Natural killer cell (primary cell): ENCODE data around the gene PHACTR1. TPM values are rescaled to one million over a fixed set of nuclear protein-coding genes. Genes with fewer than 3 reads are reported as not detected.

Source experiments
- ATAC-seq, 3 donors: fragments of 150-1000 bp in 2 of 3; fragments of 200-7000 bp in 1 of 3; cut with Tn5 transposase; 1 replicate in 1 of 3; 2 replicates in 2 of 3; pipeline ENCODE4 v1.10.0; 2021; ENCODE audit warnings: mild to moderate bottlenecking in 2 of 3, moderate library complexity in 2 of 3
- DNase-seq, 2 donors: peaks; one replicate each; pipeline versions ENCODE4 v3.0.0 to v3.0.0-alpha.2; 2013 to 2021; ENCODE audit warnings: mixed read lengths in 1 of 2
- H3K27ac ChIP-seq: one replicate; pipeline ENCODE4 v1.5.1; 2013; ENCODE audit warnings: mild to moderate bottlenecking, low read length
- H3K27me3 ChIP-seq: one replicate; pipeline ENCODE4 v1.6.1; 2013; ENCODE audit warnings: low read length; ENCODE audit not compliant: control insufficient read depth, insufficient read depth
- H3K36me3 ChIP-seq: one replicate; pipeline ENCODE4 v1.6.1; 2013; ENCODE audit warnings: low read length; ENCODE audit not compliant: control insufficient read depth, insufficient read depth
- H3K4me1 ChIP-seq: one replicate; pipeline ENCODE4 v1.6.1; 2013; ENCODE audit warnings: low read length; ENCODE audit not compliant: control insufficient read depth, insufficient read depth
- H3K4me3 ChIP-seq: one replicate; pipeline ENCODE4 v1.5.1; 2013; ENCODE audit warnings: low read length
- H3K9me3 ChIP-seq: one replicate; pipeline ENCODE4 v1.6.1; 2013; ENCODE audit warnings: low read length; ENCODE audit not compliant: control insufficient read depth, insufficient read depth
- H3K27ac Mint-ChIP-seq, 2 donors: one replicate each; pipeline ENCODE4 v1.8.0; 2022; ENCODE audit warnings: mild to moderate bottlenecking in 2 of 2, mixed read lengths in 2 of 2, moderate library complexity in 1 of 2
- H3K27me3 Mint-ChIP-seq, 2 donors: one replicate each; pipeline ENCODE4 v1.8.0; 2022; ENCODE audit warnings: low read depth in 2 of 2, mixed read lengths in 2 of 2
- H3K36me3 Mint-ChIP-seq: one replicate; pipeline ENCODE4 v1.8.0; 2022; ENCODE audit warnings: mixed read lengths
- H3K4me1 Mint-ChIP-seq, 2 donors: one replicate each; pipeline ENCODE4 v1.8.0; 2022; ENCODE audit warnings: mixed read lengths in 2 of 2
- H3K4me3 Mint-ChIP-seq: one replicate; pipeline ENCODE4 v1.8.0; 2022; ENCODE audit warnings: mild to moderate bottlenecking, moderate library complexity, mixed read lengths
- H3K9me3 Mint-ChIP-seq, 2 donors: one replicate each; pipeline ENCODE4 v1.8.0; 2022; ENCODE audit warnings: mixed read lengths in 2 of 2
- CTCF ChIP-seq: fragments of 200-600 bp; IDR thresholded peaks from one replicate; pipeline ENCODE4 v1.8.0; 2022; ENCODE audit warnings: antibody characterized with exemption
- WGBS: methylation state at CpG from one replicate; pipeline ENCODE4 v1.1.7; 2013; ENCODE audit warnings: missing lambda C conversion rate; ENCODE audit not compliant: insufficient coverage; 5-methylcytosine and 5-hydroxymethylcytosine counted together
- intact Hi-C: fragments of 100-400 bp; cut with micrococcal nuclease; formaldehyde crosslinking; loops from one replicate; pipeline ENCODE4 v1.14.2; 2022
- total RNA-seq, 4 donors: library from RNA; stranded (reverse); fragments of 120-200 nt in 1 of 4; gene quantifications; one replicate each; pipeline versions ENCODE4 v1.2.3 to v1.2.4, GENCODE V29; 2013 to 2022

Gene PHACTR1
- total RNA-seq, 3 donors from 2014 or later (not counting 1 experiment from before 2014, with no cell fraction given): 5.2 to 19.0 (median 5.4) TPM

GRCh38 chr6:13284646-13285045 is 568.1 kb downstream of the PHACTR1 start:
- no peak for TF ChIP-seq CTCF
- peaks cover 8% of the 10 kb centered on the region for H3K9me3 ChIP-seq
- no peak overlapping the region for H3K4me3 ChIP-seq
- no peak for ATAC-seq
- WGBS: 80% methylated on average over 6 of the region's 6 CpGs
- Mint-ChIP-seq H3K9me3 (no peaks in the 10 kb centered on the region), H3K27ac (no peak overlapping the region), H3K4me3 (no peak overlapping the region), H3K4me1 (no peaks in the 10 kb centered on the region), H3K36me3 (no peaks in the 10 kb centered on the region), H3K27me3 (no peaks in the 10 kb centered on the region)
- intact Hi-C loops: no loop called here
- no peaks in the 10 kb centered on the region for H3K4me1 ChIP-seq
- H3K27me3 ChIP-seq: no peaks in the 10 kb centered on the region
- no peak overlapping the region for H3K27ac ChIP-seq
- H3K36me3 ChIP-seq: peaks cover 3% of the 10 kb centered on the region
- DNase-seq: no peak

GRCh38 chr6:13285705-13286104 is 569.1 kb downstream of the PHACTR1 start:
- no peak for ATAC-seq
- 63% methylated on average over 2 of the region's 2 CpGs for WGBS
- no peaks in the 10 kb centered on the region for H3K36me3 Mint-ChIP-seq

GRCh38 chr6:13286181-13286580 is 569.6 kb downstream of the PHACTR1 start:
- ATAC-seq (no peak), DNase-seq (no peak)
- 42% methylated on average over 2 of the region's 4 CpGs for WGBS
- H3K9me3 Mint-ChIP-seq: no peaks in the 10 kb centered on the region
- no peaks in the 10 kb centered on the region for H3K4me1 ChIP-seq
- peaks cover 3% of the 10 kb centered on the region for H3K36me3 ChIP-seq
- no peaks in the 10 kb centered on the region for H3K27me3 Mint-ChIP-seq
- no peaks in the 10 kb centered on the region for H3K4me1 Mint-ChIP-seq
- H3K4me3 Mint-ChIP-seq: no peak overlapping the region
- no peak overlapping the region for H3K27ac ChIP-seq
- intact Hi-C loops: no loop called here
- H3K27me3 ChIP-seq: no peaks in the 10 kb centered on the region
- H3K4me3 ChIP-seq: no peak overlapping the region
- H3K27ac Mint-ChIP-seq: no peak overlapping the region
- H3K36me3 Mint-ChIP-seq: no peaks in the 10 kb centered on the region
- no peak for TF ChIP-seq CTCF
- peaks cover 8% of the 10 kb centered on the region for H3K9me3 ChIP-seq

More at GRCh38 chr6:13285705-13286104, 569.1 kb downstream of the PHACTR1 start:
- Histone ChIP-seq H3K36me3 (peaks cover 3% of the 10 kb centered on the region), H3K4me3 (no peak overlapping the region), H3K27me3 (no peaks in the 10 kb centered on the region), H3K9me3 (peaks cover 8% of the 10 kb centered on the region), H3K27ac (no peak overlapping the region), H3K4me1 (no peaks in the 10 kb centered on the region)
- Mint-ChIP-seq H3K27ac (no peak overlapping the region), H3K4me3 (no peak overlapping the region), H3K27me3 (no peaks in the 10 kb centered on the region), H3K9me3 (no peaks in the 10 kb centered on the region), H3K4me1 (no peaks in the 10 kb centered on the region)
- TF ChIP-seq CTCF: no peak
- DNase-seq: no peak
- intact Hi-C loops: no loop called here

GRCh38 chr6:13287104-13287503 is 570.5 kb downstream of the PHACTR1 start:
- H3K27me3 Mint-ChIP-seq: no peaks in the 10 kb centered on the region
- no peak for TF ChIP-seq CTCF
- H3K27ac ChIP-seq: no peak overlapping the region
- no peaks in the 10 kb centered on the region for H3K36me3 Mint-ChIP-seq
- H3K4me1 ChIP-seq: no peaks in the 10 kb centered on the region
- H3K4me1 Mint-ChIP-seq: no peaks in the 10 kb centered on the region
- no peak overlapping the region for H3K4me3 ChIP-seq
- intact Hi-C loops: no loop called here
- DNase-seq (no peak), ATAC-seq (no peak)
- no peak overlapping the region for H3K4me3 Mint-ChIP-seq
- no peaks in the 10 kb centered on the region for H3K27me3 ChIP-seq
- WGBS: 98% methylated on average over 7 of the region's 7 CpGs
- H3K36me3 ChIP-seq: peaks cover 3% of the 10 kb centered on the region
- H3K9me3 ChIP-seq: peaks cover 8% of the 10 kb centered on the region
- no peaks in the 10 kb centered on the region for H3K9me3 Mint-ChIP-seq
- H3K27ac Mint-ChIP-seq: no peak overlapping the region
